Neutrophil (primary cell): Measurements from ENCODE around the gene COX17.
A peak's percentile ranks its signal among the peaks of the same experiment; 100 is the strongest.

ENCODE experiments used
- H3K27ac ChIP-seq: fragments of 200-600 bp; sonication (generic); 2 replicates; pipeline ENCODE4 v1.5.1; 2016; ENCODE audit warnings: mild to moderate bottlenecking, moderate library complexity
- H3K27me3 ChIP-seq: fragments of 200-600 bp; sonication (generic); 2 replicates; pipeline ENCODE4 v1.6.0; 2016; ENCODE audit warnings: mild to moderate bottlenecking
- H3K36me3 ChIP-seq: fragments of 200-600 bp; sonication (generic); 2 replicates; pipeline ENCODE4 v1.5.1; 2017
- H3K4me1 ChIP-seq, 2 experiments: fragments of 200-600 bp in 1 of 2; sonication (generic) in 1 of 2; 1 replicate in 1 of 2; 2 replicates in 1 of 2; pipeline versions ENCODE4 v1.5.1 to v1.6.1; 2013 to 2016; ENCODE audit warnings: low read depth in 1 of 2, low read length in 1 of 2, mild to moderate bottlenecking in 1 of 2, moderate library complexity in 1 of 2; ENCODE audit not compliant: control insufficient read depth in 1 of 2, insufficient read depth in 1 of 2
- H3K4me3 ChIP-seq, 2 experiments: fragments of 200-600 bp in 1 of 2; sonication (generic) in 1 of 2; 1 replicate in 1 of 2; 2 replicates in 1 of 2; pipeline ENCODE4 v1.5.1; 2013 to 2016; ENCODE audit warnings: low read depth in 1 of 2, low read length in 1 of 2, mild to moderate bottlenecking in 1 of 2, moderate library complexity in 1 of 2
- H3K9me3 ChIP-seq: fragments of 200-600 bp; sonication (generic); 2 replicates; pipeline ENCODE4 v1.5.1; 2016
- CTCF ChIP-seq: fragments of 200-600 bp; sonication (generic); IDR thresholded peaks from 2 replicates; pipeline ENCODE4 v1.5.1; 2016; ENCODE audit warnings: antibody characterized with exemption

Gene COX17

GRCh38 chr3:119630128-119630879 lies 46.9 kb downstream of the COX17 start:
- peaks cover 14 to 24% of the 10 kb centered on the region in 2 experiments for H3K4me1 ChIP-seq
- no peaks in the 10 kb centered on the region for H3K9me3 ChIP-seq
- no peaks in the 10 kb centered on the region for H3K27me3 ChIP-seq
- H3K36me3 ChIP-seq: no peaks in the 10 kb centered on the region
- peak overlapping the region; percentile 61 for H3K27ac ChIP-seq
- H3K4me3 ChIP-seq: no peak overlapping the region
- no peak for TF ChIP-seq CTCF

GRCh38 chr3:119628816-119629445 lies 48.3 kb downstream of the COX17 start:
- no peak overlapping the region for H3K4me3 ChIP-seq
- no peaks in the 10 kb centered on the region for H3K36me3 ChIP-seq
- H3K27ac ChIP-seq: no peak overlapping the region
- H3K27me3 ChIP-seq: no peaks in the 10 kb centered on the region
- no peak for TF ChIP-seq CTCF
- H3K4me1 ChIP-seq: peaks cover 14 to 24% of the 10 kb centered on the region in 2 experiments
- no peaks in the 10 kb centered on the region for H3K9me3 ChIP-seq

- Histone ChIP-seq H3K4me1 (peaks cover 14 to 24% of the 10 kb centered on the region in 2 experiments), H3K27me3 (no peaks in the 10 kb centered on the region), H3K9me3 (no peaks in the 10 kb centered on the region), H3K36me3 (no peaks in the 10 kb centered on the region), H3K27ac (no peak overlapping the region), H3K4me3 (no peak overlapping the region)
- TF ChIP-seq CTCF: no peak
Observed at GRCh38 chr3:119628390-119628789, 48.8 kb downstream of the COX17 start.

GRCh38 chr3:119627461-119627860 lies 49.7 kb downstream of the COX17 start:
- Histone ChIP-seq H3K4me1 (peaks cover 14 to 24% of the 10 kb centered on the region in 2 experiments), H3K9me3 (no peaks in the 10 kb centered on the region), H3K27ac (peak overlapping the region; percentile 36), H3K4me3 (no peak overlapping the region), H3K36me3 (no peaks in the 10 kb centered on the region), H3K27me3 (no peaks in the 10 kb centered on the region)
- TF ChIP-seq CTCF: no peak

- Histone ChIP-seq H3K9me3 (no peaks in the 10 kb centered on the region), H3K4me1 (peaks cover 14 to 24% of the 10 kb centered on the region in 2 experiments), H3K36me3 (no peaks in the 10 kb centered on the region), H3K27me3 (no peaks in the 10 kb centered on the region), H3K27ac (no peak overlapping the region), H3K4me3 (no peak overlapping the region)
- no peak for TF ChIP-seq CTCF
Observed at GRCh38 chr3:119626196-119626595, 51.0 kb downstream of the COX17 start.
